UCSD-AML1 (cell line): Measurements from ENCODE around the gene NOS2.
"Not testable (repeated sequence)": the region's sequence is repeated elsewhere in the genome, so short reads cannot be mapped to it uniquely, and the experiment has no call there.

Experiments
- DNase-seq: peaks from one replicate; lab custom pipeline; 2025; ENCODE audit not compliant: unreplicated experiment; lab: John Stamatoyannopoulos, UW

Gene NOS2

GRCh38 chr17:27755706-27756466 lies 44.4 kb downstream of the NOS2 start:
- DNase-seq = no peak

GRCh38 chr17:27754549-27754948 lies 45.8 kb downstream of the NOS2 start:
- no peak for DNase-seq

GRCh38 chr17:27753726-27754125 lies 46.6 kb downstream of the NOS2 start:
- not testable (repeated sequence) for DNase-seq

- not testable (repeated sequence) for DNase-seq
These were observed 47.3 kb downstream of the NOS2 start for GRCh38 chr17:27752831-27753619.

GRCh38 chr17:27751622-27752490 lies 48.5 kb downstream of the NOS2 start:
- no peak for DNase-seq

GRCh38 chr17:27751166-27751565 lies 49.2 kb downstream of the NOS2 start:
- no peak for DNase-seq

- DNase-seq = not testable (repeated sequence)
These were observed 50.7 kb downstream of the NOS2 start for GRCh38 chr17:27749562-27750150.

- no peak for DNase-seq
These were observed 51.9 kb downstream of the NOS2 start for GRCh38 chr17:27748360-27748825.

- no peak for DNase-seq
These were observed 52.6 kb downstream of the NOS2 start for GRCh38 chr17:27747462-27748359.

- DNase-seq = no peak
These were observed 53.4 kb downstream of the NOS2 start for GRCh38 chr17:27746881-27747280.

- not testable (repeated sequence) for DNase-seq
These were observed 54.0 kb downstream of the NOS2 start for GRCh38 chr17:27746320-27746719.

- DNase-seq = not testable (repeated sequence)
These were observed 55.0 kb downstream of the NOS2 start for GRCh38 chr17:27745207-27745830.

- DNase-seq = no peak
These were observed 56.9 kb downstream of the NOS2 start for GRCh38 chr17:27743281-27743885.

- DNase-seq = no peak
These were observed 58.3 kb downstream of the NOS2 start for GRCh38 chr17:27741971-27742575.

- no peak for DNase-seq
These were observed 58.9 kb downstream of the NOS2 start for GRCh38 chr17:27741361-27741861.

- DNase-seq = not testable (repeated sequence)
These were observed 59.8 kb downstream of the NOS2 start for GRCh38 chr17:27740541-27740940.

GRCh38 chr17:27733773-27734172 lies 66.6 kb downstream of the NOS2 start:
- no peak for DNase-seq

GRCh38 chr17:27732746-27733145 lies 67.6 kb downstream of the NOS2 start:
- not testable (repeated sequence) for DNase-seq
